Measurements from ENCODE around the gene VPS13D. TPM values are rescaled to one million over a fixed set of nuclear protein-coding genes. Genes with fewer than 3 reads are reported as not detected.
"Not testable (repeated sequence)": the region's sequence is repeated elsewhere in the genome, so short reads cannot be mapped to it uniquely, and the experiment has no call there.

The VPS13D gene
- total RNA-seq, 1 donor from 2014 or later: 31.1 TPM

DNA sequence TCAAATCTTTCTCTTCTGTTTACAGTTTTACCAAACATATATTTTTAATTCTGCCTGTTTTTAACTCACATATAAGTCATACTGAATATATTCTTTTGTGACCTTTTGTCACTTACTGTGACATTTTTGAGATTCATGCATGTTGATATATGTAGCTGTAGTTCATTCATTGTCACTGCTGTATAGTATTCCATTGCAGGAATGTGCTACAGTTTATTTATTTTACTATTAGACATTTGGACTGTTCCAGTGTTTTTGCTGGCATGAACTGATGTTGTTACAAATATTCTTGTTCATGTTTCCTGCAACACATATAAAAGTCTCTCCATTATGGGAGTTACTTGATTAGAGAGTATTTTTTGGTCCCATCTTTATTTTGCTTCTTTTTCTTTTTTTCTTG is 213.3 kb downstream of the VPS13D start:
- DNase-seq (ENCODE audit: low spot score) (no peak), ATAC-seq (no peak)

DNA sequence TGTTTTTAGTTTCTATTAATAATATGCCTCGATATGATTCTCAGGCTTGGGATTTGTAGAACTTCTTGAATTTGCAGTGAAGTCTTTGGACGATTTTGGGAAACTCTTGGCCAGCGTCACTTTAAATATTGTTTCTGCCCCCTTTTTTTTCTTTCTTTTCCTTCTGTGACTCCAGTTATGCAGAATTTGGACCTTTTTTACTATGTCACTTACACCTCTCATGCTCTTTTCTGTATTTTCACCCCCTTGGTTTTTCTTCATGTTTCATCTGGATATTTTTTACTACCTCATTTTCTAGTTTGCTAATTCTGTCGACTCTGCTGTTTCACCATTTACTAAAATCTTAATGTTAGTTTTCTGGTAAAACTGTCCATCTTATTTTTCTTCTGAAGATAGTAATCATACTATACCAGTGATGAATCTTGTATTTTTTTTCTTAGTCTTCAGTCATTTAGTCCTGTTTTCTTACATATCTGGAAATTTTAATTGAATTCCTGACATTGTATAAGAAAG is 214.6 kb downstream of the VPS13D start:
- ATAC-seq (no peak), DNase-seq (ENCODE audit: low spot score) (no peak)

DNA sequence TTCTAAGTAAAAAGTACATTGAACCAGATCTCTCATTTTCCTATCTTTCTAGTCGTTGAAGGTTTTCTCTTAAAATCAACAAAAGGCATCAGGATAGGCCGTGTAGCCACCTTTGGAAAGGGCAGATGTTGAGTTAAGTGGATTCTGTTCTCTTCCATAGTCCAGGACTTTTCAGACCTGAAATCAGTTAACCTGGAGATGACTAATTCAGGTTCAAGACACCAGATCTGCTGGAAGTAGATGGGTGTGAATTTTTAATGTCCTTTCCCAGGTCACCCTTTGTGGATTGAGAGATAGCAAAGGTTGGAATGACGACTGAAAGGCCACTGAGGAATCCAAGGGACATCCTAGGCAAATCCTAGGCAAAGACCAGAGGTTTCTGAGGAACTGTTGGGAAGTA is 215.4 kb downstream of the VPS13D start:
- ATAC-seq: no peak

DNA sequence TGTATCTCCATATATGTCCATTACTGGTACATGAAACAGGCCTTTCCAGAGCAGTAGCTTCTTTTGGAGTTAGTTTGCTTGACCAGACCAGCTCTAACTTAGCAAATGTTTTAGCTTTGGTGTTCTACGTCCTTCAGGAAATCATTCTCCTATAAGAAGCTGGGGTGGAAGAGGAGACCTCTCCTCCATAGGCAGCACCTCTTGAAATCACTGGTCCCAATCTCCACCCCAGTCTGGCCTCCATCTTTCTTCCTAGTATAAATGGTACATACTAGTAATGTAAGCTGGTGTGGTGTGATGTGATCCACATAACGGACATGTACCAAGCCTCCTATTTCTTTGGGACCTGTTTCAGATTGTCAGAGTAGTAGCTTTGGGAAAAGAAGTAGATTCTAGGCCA is 216.8 kb downstream of the VPS13D start:
- no peak for DNase-seq (ENCODE audit: low spot score)
- ATAC-seq: no peak

More for the DNA sequence above, 215.4 kb downstream of the VPS13D start:
- no peak for DNase-seq (ENCODE audit: low spot score)

DNA sequence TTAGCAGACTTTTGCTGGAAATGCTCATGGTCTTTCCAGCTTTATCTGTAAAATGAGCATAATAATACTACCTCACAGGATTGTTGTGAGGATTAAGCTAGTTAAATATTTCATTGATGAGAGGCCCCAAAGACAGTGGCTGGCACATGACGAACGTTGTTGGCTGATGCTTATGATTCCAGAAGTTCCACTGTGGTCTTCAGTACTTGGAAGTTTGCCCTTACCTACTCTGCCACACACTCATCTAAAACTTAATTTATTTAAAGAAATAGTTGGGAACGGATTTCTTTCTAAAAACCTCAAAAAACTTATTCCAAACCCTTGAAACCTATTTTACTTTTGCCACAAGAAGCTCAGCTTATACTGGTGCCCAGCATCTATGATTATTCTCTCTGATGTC is 217.5 kb downstream of the VPS13D start:
- no peak for ATAC-seq
- DNase-seq (ENCODE audit: low spot score): no peak

DNA sequence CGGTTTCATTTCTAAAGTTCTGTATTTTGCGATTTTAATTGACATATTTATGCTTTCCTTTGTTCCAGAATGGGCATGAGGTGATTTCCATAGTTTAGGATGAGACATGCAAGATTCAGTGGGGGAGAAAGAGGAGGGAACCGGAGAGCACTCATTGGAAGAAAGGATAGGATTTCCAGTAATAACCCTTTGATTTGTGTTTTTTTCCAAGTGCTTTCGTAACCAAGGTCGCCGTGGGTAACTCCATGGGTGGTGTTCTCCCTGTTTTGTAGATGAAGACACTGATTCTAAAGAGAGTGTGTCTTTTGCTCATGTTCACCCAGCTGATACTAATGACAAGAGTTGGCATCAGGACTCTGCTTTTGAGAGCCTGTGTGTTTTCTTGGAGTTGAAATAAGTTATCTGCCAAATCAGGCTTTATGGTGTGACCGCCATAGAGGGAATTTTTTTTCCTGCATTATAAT is 218.1 kb downstream of the VPS13D start:
- ATAC-seq: peak; percentile 23
- no peak for DNase-seq (ENCODE audit: low spot score)

DNA sequence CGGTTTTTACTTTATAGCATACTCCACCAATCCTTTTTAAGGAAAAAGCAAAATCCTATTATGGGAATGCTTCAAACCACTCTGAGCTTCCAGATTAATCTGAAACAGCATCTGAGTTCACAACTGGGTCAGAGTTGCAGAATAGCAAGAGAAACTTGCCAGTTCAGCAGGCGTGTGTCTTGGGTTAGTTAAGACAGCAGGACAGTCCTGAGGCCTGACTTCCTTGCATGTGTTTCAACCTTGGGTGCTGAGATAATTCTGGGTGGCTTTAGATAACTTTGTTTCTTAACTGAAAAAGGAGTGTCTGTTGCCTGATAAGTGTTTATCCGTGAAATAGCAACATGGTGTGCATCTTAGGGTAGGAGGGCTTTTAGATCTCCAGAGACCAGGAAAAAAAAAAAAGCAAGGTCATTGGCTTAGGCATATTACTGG is 218.9 kb downstream of the VPS13D start:
- ATAC-seq (peak; percentile 56), DNase-seq (ENCODE audit: low spot score) (no peak)

DNA sequence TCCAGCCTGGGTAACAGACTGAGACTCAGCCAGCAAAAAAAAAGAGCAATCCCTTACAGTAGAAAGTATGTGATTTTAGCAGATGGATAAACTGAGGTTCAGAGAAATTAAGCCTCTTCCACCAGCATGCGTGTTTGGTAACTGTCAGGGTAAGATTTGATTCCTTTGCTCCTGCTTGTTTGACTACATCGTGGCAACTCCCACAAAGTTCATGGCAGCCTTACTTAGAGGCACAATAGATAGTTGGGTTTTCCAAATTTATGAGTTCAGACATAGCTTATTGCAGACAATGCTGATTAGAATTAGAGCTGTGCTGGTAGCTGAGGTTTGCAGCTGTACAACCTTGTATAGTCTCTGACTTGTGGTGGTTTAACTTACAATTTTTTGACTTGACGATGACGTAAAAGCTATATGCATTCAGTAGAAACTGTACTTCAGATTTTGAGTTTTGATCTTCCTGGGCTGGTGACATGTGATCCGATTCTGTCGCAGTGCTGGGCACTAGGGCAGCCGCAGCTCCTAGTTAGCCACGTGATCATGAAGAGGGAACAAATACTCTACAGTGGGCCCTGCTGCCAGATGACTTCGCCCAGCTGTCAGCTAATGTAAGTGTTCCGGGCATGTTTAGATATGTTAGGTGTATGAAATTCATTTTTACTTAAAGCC is 220.4 kb downstream of the VPS13D start:
- no peak for ATAC-seq

DNA sequence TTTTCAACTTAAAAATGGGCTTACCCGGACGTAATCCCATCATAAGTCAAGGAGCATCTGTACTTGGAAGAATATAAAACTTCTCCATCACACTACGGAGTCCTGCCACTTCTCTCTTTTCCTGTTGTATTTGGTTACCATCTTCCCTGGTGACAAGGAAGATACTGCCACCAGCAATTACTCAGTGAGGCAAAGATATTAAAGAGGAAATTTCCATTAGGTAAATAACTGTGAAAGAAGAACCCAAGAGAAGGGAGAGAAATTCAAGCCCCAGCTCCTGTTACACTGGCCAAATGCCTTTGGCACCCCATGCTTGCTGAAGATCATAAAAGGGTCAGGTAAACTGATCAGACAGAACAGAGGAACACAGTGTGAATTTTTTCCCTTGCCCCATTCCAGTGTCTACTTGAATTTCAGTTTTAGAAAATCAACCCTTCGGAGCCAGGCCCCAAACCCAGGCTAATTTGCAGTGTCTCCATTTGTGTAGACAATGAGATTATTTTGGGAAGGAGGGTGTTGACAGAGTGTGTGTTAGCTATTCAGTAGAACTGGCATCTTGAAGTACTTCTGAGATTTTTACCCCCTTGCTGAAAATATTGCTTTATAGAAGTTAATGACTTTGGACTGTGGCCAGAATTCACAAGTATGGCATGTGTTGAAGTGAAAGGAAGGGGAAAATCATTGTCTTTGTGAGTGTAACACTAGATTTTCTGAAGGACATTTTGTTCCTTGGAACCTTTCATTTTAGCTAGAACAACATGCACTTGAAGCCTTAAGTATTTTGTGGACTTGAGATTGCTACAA is 221.1 kb downstream of the VPS13D start:
- DNase-seq (ENCODE audit: low spot score) (no peak), ATAC-seq (no peak)

More for the DNA sequence above, 220.4 kb downstream of the VPS13D start:
- no peak for DNase-seq (ENCODE audit: low spot score)

DNA sequence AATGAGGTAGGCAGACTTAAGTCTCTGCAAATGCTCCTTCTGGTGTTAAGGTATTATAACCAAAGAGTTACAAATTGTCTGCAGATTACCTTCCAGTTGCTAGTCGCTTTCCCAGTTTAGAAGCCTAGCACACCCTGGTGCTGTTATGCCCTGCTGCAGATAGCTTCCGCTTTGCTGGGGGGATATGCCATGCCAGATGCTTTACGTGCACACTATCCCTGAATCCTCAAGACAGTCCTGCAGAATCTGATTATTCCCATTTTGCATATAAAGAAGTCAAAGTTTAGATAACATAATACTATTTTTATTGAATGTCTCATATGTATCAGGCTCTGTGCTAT is 221.7 kb downstream of the VPS13D start:
- DNase-seq (ENCODE audit: low spot score) (no peak), ATAC-seq (no peak)

DNA sequence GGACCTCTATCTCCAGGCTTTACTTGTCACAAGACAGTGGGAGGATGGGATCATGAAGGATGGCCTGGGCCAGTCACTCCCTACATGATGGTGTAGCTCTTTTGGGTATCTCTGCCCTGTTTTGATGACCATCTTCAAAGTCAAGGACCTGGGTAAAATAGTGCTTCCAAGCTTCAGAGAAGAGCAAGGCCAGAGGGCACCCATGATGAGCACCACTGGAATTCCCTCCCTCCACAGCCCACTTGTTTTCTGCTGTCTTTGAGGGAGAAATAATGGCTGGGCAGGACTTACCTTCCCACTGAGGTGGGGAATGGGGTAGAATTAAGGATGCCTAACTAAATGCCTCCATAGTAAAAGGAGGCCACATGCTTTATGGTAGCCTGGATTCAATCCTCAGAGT is 222.4 kb downstream of the VPS13D start:
- DNase-seq (ENCODE audit: low spot score) (no peak), ATAC-seq (no peak)

DNA sequence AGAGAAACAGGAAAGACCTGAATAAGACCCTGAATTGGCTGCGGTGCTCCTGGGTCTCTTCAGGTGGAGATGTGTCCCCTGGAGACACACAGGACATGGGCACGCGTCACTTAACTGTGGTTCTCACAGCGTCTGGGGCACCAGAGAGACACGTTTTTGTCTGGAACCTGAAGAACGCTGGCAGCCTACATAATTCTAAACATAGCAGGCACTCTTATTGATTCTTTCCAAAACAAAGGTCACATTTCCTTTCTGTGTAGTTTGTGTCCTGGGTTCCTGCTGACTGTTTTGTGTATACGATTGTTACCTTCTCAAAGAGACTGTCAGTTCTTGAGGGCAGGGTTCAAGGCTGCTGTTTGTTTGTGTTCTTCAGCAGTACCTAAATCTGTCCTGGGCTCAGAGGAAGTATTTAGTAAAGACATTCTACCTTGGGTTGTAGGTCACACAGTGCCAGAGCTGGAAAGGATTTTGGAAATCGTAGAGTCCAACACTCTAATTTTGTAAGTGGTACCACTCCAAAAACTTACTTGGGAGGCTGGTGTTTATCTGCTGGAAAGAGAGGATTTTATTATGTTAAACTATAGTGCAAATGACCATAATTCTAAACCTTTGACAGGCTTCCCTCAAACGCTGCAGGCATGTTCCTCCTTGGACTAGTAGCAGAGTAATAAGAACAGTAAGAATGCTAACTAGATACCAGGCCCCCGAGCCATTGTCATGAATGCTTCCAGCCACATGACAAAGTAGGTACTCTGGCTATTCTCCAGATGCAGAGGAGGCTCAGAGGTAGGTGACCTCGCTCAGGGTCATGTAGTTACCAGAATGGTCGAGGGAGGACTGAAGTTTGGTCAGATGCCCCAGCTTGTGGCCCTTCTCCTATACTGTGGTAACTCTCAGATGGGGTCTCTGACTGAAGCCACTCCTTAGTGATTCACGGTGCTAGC is 223.8 kb downstream of the VPS13D start:
- DNase-seq (ENCODE audit: low spot score) (no peak), ATAC-seq (peak; percentile 74)

DNA sequence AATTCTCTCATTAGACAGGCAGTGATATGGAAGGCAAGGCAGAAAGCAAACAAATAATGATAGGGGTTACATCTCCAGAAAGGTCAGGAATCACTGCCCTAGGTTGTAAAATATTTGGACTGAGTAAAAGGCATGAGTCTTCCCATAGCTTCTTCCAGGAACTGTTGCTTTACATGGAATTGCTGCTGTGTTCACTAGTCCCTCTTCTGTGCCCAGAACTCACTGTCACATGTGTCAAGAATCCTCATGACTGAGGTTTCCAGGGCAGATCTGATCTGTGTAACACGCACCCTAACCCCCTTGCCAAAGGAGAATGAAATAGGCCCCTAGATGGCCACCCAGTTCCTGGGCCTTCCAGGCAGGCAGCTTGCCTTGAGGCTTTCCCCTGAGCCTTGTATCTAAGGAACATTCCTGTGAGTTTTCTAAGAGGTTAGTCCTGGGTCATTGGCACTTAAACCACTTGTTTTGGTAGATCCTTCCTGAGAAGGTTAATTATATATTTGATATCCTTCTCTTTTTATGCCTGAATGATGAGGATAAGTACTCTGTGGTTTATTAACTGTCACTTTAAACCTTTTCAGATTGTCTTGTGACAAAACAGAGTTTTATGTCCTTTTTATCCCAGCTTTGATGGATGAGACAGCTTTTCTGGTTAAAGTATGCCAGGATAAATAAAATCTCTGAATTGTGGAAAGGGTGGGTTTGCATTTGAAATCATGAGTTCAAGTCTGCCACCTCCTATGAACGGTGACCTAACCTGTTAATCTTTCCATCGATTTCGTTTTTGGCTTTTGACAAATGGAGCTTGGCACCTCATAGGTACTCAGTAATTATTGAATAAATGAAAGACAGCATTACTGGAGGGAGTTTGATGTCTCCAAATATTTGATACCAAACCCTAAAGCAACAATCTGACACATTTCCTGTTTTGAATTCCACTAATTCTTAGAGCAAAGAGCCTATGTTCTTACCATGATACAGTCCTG is 224.9 kb downstream of the VPS13D start:
- ATAC-seq (peak; percentile 5), DNase-seq (ENCODE audit: low spot score) (no peak)

DNA sequence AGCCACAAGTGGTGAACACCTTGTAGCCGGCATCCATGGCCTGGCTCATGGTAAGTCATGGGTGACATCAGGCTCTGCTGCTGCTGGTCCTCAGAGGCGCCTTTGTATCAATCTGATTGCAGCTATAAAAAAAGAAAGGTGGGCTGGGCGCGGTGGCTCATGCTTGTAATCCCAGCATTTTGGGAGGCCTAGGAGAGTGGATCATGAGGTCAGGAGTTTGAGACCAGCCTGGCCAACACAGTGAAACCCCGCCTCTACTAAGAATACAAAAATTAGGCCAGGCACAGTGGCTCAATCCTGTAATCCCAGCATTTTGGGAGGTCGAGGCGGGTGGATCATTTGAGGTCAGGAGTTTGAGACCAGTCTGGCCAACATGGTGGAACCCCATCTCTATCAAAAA is 226.3 kb downstream of the VPS13D start:
- not testable (repeated sequence) for DNase-seq (ENCODE audit: low spot score); ATAC-seq

DNA sequence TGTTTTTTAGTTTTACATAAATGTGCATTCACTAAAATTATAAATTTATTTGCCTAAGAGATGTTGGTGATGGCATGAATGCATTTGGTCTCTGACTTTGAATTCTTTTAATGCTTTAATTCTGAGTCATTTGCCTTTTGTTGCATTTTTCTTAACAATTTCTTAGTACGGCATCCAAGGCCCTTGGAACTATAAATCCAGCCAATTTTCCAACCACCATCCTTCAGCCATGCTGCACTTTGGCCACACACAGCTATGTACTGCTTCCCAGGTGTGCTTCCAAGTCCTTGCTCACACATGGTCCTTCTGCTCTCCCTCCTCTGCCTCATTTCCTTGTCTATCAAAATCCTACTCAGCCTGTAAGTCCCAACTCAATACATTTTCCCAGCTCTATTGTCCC is 227.1 kb downstream of the VPS13D start:
- ATAC-seq (no peak), DNase-seq (ENCODE audit: low spot score) (no peak)

DNA sequence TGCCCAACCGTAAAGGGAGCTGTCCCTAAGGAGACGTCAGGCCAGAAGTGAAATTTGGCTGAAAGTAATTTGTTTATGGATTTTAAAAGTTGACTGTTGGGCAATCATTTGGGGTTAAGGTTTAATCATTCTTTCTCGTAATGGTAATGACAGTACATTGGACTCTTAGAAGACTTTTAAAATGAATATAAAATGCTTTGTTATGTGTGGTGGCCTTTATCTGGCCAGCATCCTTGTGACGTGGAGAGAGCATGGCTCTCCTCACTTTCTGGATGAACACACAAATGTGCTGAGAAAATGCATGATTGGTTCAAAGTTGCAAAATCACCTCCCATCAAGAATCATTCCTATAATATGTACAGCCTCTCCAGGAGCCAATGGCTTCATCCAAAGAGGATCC is 227.9 kb downstream of the VPS13D start:
- DNase-seq (ENCODE audit: low spot score): no peak
- ATAC-seq: peak; percentile 18

DNA sequence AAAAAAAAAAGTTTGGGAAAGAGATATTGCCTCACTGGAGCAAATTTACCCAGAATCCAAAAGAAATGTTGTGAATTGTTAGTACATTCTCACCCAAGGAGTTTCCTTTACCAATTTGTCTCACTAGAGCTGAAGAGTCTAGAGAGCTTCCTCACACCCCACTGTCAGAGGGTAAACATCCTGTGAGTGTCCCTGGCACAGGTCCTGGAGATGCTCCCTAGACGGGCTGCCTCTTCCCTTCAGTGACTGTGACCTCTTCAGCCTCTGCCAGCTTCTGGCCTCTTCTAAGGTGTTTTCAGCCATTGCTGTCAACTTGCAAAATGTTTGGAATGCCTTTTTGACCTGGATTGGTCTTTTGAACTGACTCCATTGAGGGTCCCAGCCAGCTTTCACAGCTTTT is 228.7 kb downstream of the VPS13D start:
- ATAC-seq (no peak), DNase-seq (ENCODE audit: low spot score) (no peak)

DNA sequence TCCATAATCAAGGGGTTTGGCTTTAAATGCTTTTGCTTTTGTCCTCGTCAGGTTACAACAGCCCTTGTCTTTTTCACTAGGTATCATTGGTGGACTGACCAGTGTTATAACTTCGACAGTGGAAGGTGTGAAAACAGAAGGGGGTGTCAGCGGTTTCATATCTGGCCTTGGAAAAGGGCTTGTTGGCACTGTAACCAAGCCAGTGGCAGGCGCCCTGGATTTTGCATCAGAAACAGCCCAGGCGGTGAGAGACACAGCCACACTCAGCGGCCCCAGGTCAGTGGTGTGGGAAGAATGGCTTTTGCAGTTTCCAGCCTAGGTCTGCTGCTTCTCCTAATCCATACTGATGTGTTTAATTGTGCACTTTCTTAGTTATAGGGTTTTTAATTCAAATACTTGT is 230.3 kb downstream of the VPS13D start:
- ATAC-seq (peak; percentile 52), DNase-seq (ENCODE audit: low spot score) (no peak)

DNA sequence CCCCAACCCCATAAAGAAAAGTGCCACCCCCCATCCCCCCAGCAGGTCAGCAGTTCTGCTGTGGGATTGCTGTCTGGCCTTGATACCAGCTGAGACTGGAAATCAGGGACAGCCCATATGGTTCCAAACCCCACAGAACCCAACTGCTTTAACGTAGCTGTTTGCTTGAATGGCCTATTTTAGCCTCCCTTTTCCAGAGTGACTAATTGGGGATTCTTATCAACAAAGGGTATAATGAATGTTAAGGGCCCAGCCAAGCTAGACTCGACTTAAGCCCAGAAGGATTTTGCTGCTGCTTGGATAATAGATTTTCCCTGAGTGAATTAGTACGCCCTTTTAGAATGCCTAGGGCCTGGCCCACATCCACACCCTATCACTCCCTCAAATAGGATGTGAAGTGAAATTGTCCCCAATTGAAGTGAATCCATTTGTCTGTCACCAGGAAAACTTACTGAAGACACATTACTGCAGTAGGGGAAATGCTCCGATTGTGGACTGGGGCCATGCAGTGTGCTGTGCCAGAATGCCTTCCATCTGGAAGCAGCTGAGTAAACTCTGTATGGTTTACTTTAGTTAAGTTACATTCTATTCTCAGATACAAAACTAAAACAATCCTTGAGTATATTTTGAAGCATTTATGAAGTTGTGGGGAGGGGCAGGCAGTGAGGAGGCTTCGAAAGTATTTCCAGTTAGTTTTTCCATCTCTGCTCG is 231.2 kb downstream of the VPS13D start:
- ATAC-seq: peak; percentile 85
- peak; percentile 71 for DNase-seq (ENCODE audit: low spot score)

Measured in left lobe of liver (tissue), 2 donors.